GM19324 (cell line): ENCODE results near the gene URGCP.
A peak's percentile ranks its signal among the peaks of the same experiment; 100 is the strongest.

Experiments
- ATAC-seq: cut with Tn5 transposase; IDR thresholded peaks from one replicate; pipeline ENCODE4 v1.9.1; 2021; ENCODE audit warnings: mild to moderate bottlenecking, moderate library complexity; ENCODE audit not compliant: unreplicated experiment, low FRiP score

The URGCP gene

GRCh38 chr7:43876976-43877745 lies 29.2 kb downstream of the URGCP start:
- no peak for ATAC-seq

GRCh38 chr7:43876241-43876640 lies 30.2 kb downstream of the URGCP start:
- ATAC-seq: no peak

GRCh38 chr7:43873300-43873699 lies 33.1 kb downstream of the URGCP start:
- no peak for ATAC-seq

GRCh38 chr7:43872406-43873110 lies 33.8 kb downstream of the URGCP start:
- no peak for ATAC-seq

- no peak for ATAC-seq
Observed at GRCh38 chr7:43871064-43871463, 35.3 kb downstream of the URGCP start.

GRCh38 chr7:43870316-43870715 lies 36.1 kb downstream of the URGCP start:
- ATAC-seq: no peak

- ATAC-seq: no peak
Observed at GRCh38 chr7:43869867-43870240, 36.5 kb downstream of the URGCP start.

GRCh38 chr7:43869006-43869866 lies 37.2 kb downstream of the URGCP start, which contains the start of gene MRPS24:
Gene MRPS24, minus strand, starts transcription at chr7:43869517. Its CDS starts 22 bp downstream, at chr7:43869495.
- ATAC-seq: peak; percentile 91

GRCh38 chr7:43868681-43869005 lies 37.8 kb downstream of the URGCP start:
- ATAC-seq: no peak

GRCh38 chr7:43868181-43868580 lies 38.2 kb downstream of the URGCP start:
- no peak for ATAC-seq

GRCh38 chr7:43865277-43865676 lies 41.1 kb downstream of the URGCP start:
- ATAC-seq: no peak

GRCh38 chr7:43864126-43864525 lies 42.3 kb downstream of the URGCP start:
- ATAC-seq: no peak

- no peak for ATAC-seq
Observed at GRCh38 chr7:43856996-43857395, 49.4 kb downstream of the URGCP start.

- no peak for ATAC-seq
Observed at GRCh38 chr7:43856316-43856715, 50.1 kb downstream of the URGCP start.

GRCh38 chr7:43855176-43855575 lies 51.2 kb downstream of the URGCP start:
- ATAC-seq: no peak

GRCh38 chr7:43851805-43852204 lies 54.6 kb downstream of the URGCP start:
- no peak for ATAC-seq

- ATAC-seq: no peak
Observed at GRCh38 chr7:43850348-43851116, 55.9 kb downstream of the URGCP start.

- ATAC-seq: no peak
Observed at GRCh38 chr7:43849047-43849446, 57.3 kb downstream of the URGCP start.

- no peak for ATAC-seq
Observed at GRCh38 chr7:43847496-43847895, 58.9 kb downstream of the URGCP start.

GRCh38 chr7:43844662-43845061 lies 61.7 kb downstream of the URGCP start:
- ATAC-seq: no peak
